MM.1S (cell line): ENCODE results near the gene NT5M.

Source experiments
- EZH2 ChIP-seq: fragments of 300-600 bp; sonication (generic); optimal IDR thresholded peaks from 2 replicates; pipeline ENCODE3; 2017; ENCODE audit warnings: low read depth, mild to moderate bottlenecking, antibody characterized with exemption, low read length, mixed read lengths
- TF ChIP-seq, protein P1 (sequence below): fragments of 300-600 bp; sonication (generic); IDR thresholded peaks from 2 replicates; pipeline ENCODE4 v1.5.1; 2016; ENCODE audit warnings: antibody characterized with exemption, low read length, mixed read lengths

DNA sequence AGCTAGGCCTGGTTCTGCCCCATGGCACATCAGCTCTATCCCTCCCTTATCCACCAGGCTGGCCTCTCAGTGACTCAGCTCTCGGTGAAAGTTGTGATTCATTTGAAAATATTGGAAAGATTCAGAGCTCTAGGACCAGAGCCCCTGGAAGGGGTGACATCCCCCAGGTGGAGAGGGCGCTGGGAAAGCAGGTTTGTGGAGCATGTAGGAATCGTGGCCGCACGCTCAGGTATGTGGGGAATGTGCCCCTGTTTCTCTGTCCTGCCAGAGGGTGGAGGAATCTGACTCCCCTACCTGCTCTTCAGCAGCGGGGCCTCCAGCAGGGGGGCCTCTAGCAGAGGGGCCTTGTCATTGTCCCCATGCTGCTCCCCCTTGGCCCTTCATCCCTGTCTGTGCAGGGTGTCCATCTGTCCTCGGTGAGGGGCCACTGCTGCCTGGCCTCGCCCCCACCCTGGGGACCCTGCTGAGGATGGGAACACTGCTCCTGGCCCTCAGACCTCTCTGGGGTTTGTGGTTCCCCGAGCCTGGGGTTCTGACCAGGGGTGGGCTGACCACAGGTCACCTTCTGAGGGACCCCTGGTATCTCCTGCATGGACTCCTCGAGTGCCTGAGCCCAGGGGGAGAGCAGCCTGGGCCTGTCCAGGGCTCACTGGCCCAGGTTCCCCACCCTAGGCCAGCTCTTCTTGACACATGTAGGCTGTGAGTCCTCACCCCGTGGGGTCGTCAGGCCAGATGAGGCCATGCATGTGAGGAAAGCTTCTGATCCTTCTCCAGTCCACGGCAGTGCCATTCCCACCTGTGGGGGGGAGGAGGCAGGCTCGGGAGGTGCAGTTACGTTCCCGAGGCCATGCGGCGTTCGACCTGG is 47.5 kb downstream of the NT5M start:
- no peak for TF ChIP-seq EZH2
- TF ChIP-seq, protein P1, sequence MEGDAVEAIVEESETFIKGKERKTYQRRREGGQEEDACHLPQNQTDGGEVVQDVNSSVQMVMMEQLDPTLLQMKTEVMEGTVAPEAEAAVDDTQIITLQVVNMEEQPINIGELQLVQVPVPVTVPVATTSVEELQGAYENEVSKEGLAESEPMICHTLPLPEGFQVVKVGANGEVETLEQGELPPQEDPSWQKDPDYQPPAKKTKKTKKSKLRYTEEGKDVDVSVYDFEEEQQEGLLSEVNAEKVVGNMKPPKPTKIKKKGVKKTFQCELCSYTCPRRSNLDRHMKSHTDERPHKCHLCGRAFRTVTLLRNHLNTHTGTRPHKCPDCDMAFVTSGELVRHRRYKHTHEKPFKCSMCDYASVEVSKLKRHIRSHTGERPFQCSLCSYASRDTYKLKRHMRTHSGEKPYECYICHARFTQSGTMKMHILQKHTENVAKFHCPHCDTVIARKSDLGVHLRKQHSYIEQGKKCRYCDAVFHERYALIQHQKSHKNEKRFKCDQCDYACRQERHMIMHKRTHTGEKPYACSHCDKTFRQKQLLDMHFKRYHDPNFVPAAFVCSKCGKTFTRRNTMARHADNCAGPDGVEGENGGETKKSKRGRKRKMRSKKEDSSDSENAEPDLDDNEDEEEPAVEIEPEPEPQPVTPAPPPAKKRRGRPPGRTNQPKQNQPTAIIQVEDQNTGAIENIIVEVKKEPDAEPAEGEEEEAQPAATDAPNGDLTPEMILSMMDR: no peak
